H1 (cell line): ENCODE measurements around the gene CFAP161. TPM values are rescaled to one million over a fixed set of nuclear protein-coding genes. Genes with fewer than 3 reads are reported as not detected.

ENCODE experiments used
- CTCF ChIA-PET: fragments of 300-600 bp; sonication (Branson Sonifier 250); formaldehyde crosslinking; loops from one replicate; lab custom pipeline; 2021; ENCODE audit not compliant: partially characterized antibody; lab: Charles Lee
- POLR2A ChIA-PET: fragments of 300-600 bp; sonication (Branson Sonifier 250); formaldehyde crosslinking; loops from one replicate; lab custom pipeline; 2021; ENCODE audit warnings: inconsistent platforms; ENCODE audit not compliant: partially characterized antibody; lab: Charles Lee
- DNase-seq, 2 experiments: peaks; one replicate each; pipeline versions ENCODE4 v3.0.0 to v3.0.0-alpha.2; 2010 to 2022; ENCODE audit warnings: low spot score in 2 of 2, low read depth in 1 of 2, mixed read lengths in 1 of 2
- FAIRE-seq: peaks from 2 replicates; lab custom pipeline; 2011; peaks lifted over from hg19 to GRCh38; lab: Jason Lieb, UNC
- H2AFZ ChIP-seq: 2 replicates; pipeline ENCODE4 v1.8.1; 2012; ENCODE audit warnings: low read length, inconsistent platforms
- H2AK5ac ChIP-seq: 2 replicates; pipeline ENCODE4 v1.6.1; 2013; ENCODE audit warnings: low read depth, low read length
- H2BK120ac ChIP-seq: replicated peaks from 2 replicates; pipeline ENCODE3; 2013; ENCODE audit warnings: low read depth, low read length, inconsistent platforms
- H2BK12ac ChIP-seq: 2 replicates; pipeline ENCODE4 v1.6.1; 2013; ENCODE audit warnings: low read depth, low read length
- H2BK15ac ChIP-seq: 2 replicates; pipeline ENCODE4 v1.6.1; 2013; ENCODE audit warnings: low read length
- H2BK20ac ChIP-seq: 2 replicates; pipeline ENCODE4 v1.6.1; 2013; ENCODE audit warnings: low read length
- H2BK5ac ChIP-seq: 2 replicates; pipeline ENCODE4 v1.6.1; 2013; ENCODE audit warnings: low read depth, low read length
- H3K14ac ChIP-seq: 2 replicates; pipeline ENCODE4 v1.6.1; 2013; ENCODE audit warnings: inconsistent platforms; ENCODE audit not compliant: insufficient read length
- H3K18ac ChIP-seq: 2 replicates; pipeline ENCODE4 v1.6.1; 2013; ENCODE audit warnings: low read length; ENCODE audit errors: extremely low read depth
- H3K23ac ChIP-seq: 2 replicates; pipeline ENCODE4 v1.6.1; 2013; ENCODE audit warnings: inconsistent platforms; ENCODE audit not compliant: insufficient read length
- H3K23me2 ChIP-seq: 2 replicates; pipeline ENCODE4 v1.6.1; 2013; ENCODE audit warnings: low read depth, low read length
- H3K27ac ChIP-seq: 2 replicates; pipeline ENCODE4 v1.6.1; 2011; ENCODE audit warnings: low read depth, low read length, inconsistent platforms
- H3K27me3 ChIP-seq, 4 experiments: replicated peaks in 1 of 4; 1 replicate in 1 of 4; 2 replicates in 3 of 4; pipeline versions ENCODE4 v1.6.1 to v1.8.1; 2011 to 2013; ENCODE audit warnings: low read length in 3 of 4, mild to moderate bottlenecking in 3 of 4, inconsistent platforms in 2 of 4, mixed read lengths in 2 of 4, moderate library complexity in 1 of 4; ENCODE audit not compliant: control insufficient read depth in 3 of 4, insufficient read depth in 3 of 4; ENCODE audit errors: extremely low read depth in 1 of 4
- H3K36me3 ChIP-seq, 4 experiments: 2 replicates each; pipeline versions ENCODE4 v1.6.1 to v1.8.1; 2011 to 2013; ENCODE audit warnings: mild to moderate bottlenecking in 4 of 4, low read length in 3 of 4, moderate library complexity in 2 of 4, control low read depth in 1 of 4, inconsistent platforms in 1 of 4; ENCODE audit not compliant: insufficient read depth in 4 of 4, control insufficient read depth in 2 of 4
- H3K4ac ChIP-seq: replicated peaks from 2 replicates; pipeline ENCODE3; 2013; ENCODE audit warnings: low read length, low read depth, mixed read lengths, inconsistent platforms; ENCODE audit not compliant: insufficient read length
- H3K4me1 ChIP-seq, 4 experiments: replicated peaks in 1 of 4; 1 replicate in 1 of 4; 2 replicates in 3 of 4; pipeline versions ENCODE4 v1.6.1 to v1.8.1; 2011 to 2013; ENCODE audit warnings: low read length in 3 of 4, inconsistent platforms in 2 of 4, mixed read lengths in 1 of 4; ENCODE audit not compliant: insufficient read depth in 4 of 4, control insufficient read depth in 3 of 4
- H3K4me2 ChIP-seq, 2 experiments: 2 replicates each; pipeline versions ENCODE4 v1.6.1 to v1.8.1; 2011 to 2013; ENCODE audit warnings: low read depth in 2 of 2, low read length in 2 of 2, control low read depth in 1 of 2, inconsistent platforms in 1 of 2, mild to moderate bottlenecking in 1 of 2; ENCODE audit not compliant: insufficient read depth in 1 of 2
- H3K4me3 ChIP-seq, 4 experiments: fragments of 200-600, 300-600 bp in 1 of 4; sonication (generic), shearing (Covaris generic), sonication (Bioruptor Twin) in 1 of 4; 2 replicates each; pipeline versions ENCODE4 v1.5.1 to v1.8.1; 2011 to 2016; ENCODE audit warnings: low read length in 4 of 4, low read depth in 3 of 4, control low read depth in 2 of 4, inconsistent platforms in 2 of 4, mild to moderate bottlenecking in 2 of 4, mixed read lengths in 1 of 4, moderate library complexity in 1 of 4; ENCODE audit not compliant: insufficient read depth in 2 of 4; ENCODE audit errors: extremely low read depth in 1 of 4
- H3K56ac ChIP-seq: replicated peaks from 2 replicates; pipeline ENCODE3; 2013; ENCODE audit warnings: low read depth, mild to moderate bottlenecking, mixed read lengths, low read length, inconsistent platforms; ENCODE audit not compliant: insufficient read length
- H3K79me1 ChIP-seq: 2 replicates; pipeline ENCODE4 v1.6.1; 2013; ENCODE audit warnings: low read depth, low read length, control low read depth
- H3K79me2 ChIP-seq, 2 experiments: 2 replicates each; pipeline versions ENCODE4 v1.6.1 to v1.8.1; 2012 to 2013; ENCODE audit warnings: low read length in 2 of 2, mild to moderate bottlenecking in 2 of 2, inconsistent platforms in 1 of 2; ENCODE audit not compliant: insufficient read depth in 2 of 2, control insufficient read depth in 1 of 2
- H3K9ac ChIP-seq, 4 experiments: replicated peaks in 1 of 4; 1 replicate in 1 of 4; 2 replicates in 3 of 4; pipeline versions ENCODE4 v1.6.1 to v1.8.1; 2011 to 2013; ENCODE audit warnings: low read depth in 3 of 4, low read length in 3 of 4, control low read depth in 2 of 4, mild to moderate bottlenecking in 2 of 4, moderate library complexity in 2 of 4, inconsistent platforms in 1 of 4; ENCODE audit errors: extremely low read depth in 1 of 4
- H3K9me3 ChIP-seq, 2 experiments: 2 replicates each; pipeline versions ENCODE4 v1.6.1 to v1.8.1; 2012 to 2013; ENCODE audit warnings: mild to moderate bottlenecking in 2 of 2, moderate library complexity in 2 of 2, control low read depth in 1 of 2, inconsistent platforms in 1 of 2, low read depth in 1 of 2, low read length in 1 of 2, mixed read lengths in 1 of 2; ENCODE audit not compliant: insufficient read depth in 2 of 2
- H4K20me1 ChIP-seq, 2 experiments: replicated peaks in 1 of 2; 2 replicates each; pipeline versions ENCODE3 to v1.8.1; 2011 to 2013; ENCODE audit warnings: inconsistent platforms in 2 of 2, low read length in 2 of 2, mild to moderate bottlenecking in 1 of 2; ENCODE audit not compliant: insufficient read depth in 2 of 2, control insufficient read depth in 1 of 2
- H4K5ac ChIP-seq: 2 replicates; pipeline ENCODE4 v1.6.1; 2013; ENCODE audit warnings: low read length, low read depth, mixed read lengths, inconsistent platforms; ENCODE audit not compliant: insufficient read length
- H4K8ac ChIP-seq: 2 replicates; pipeline ENCODE4 v1.8.0; 2013; ENCODE audit warnings: mild to moderate bottlenecking, moderate library complexity, low read length, inconsistent platforms; ENCODE audit not compliant: insufficient read depth; ENCODE audit errors: extremely low read depth
- H4K91ac ChIP-seq: replicated peaks from 2 replicates; pipeline ENCODE3; 2013; ENCODE audit warnings: low read length, mixed read lengths, inconsistent platforms; ENCODE audit not compliant: insufficient read length
- CBX8 ChIP-seq: fragments of 300-800, 300-1000 bp; sonication (generic); IDR thresholded peaks from 2 replicates; pipeline ENCODE4 v1.7.1; 2016; ENCODE audit warnings: low read depth, low read length, borderline replicate concordance
- EGR1 ChIP-seq: IDR thresholded peaks from 2 replicates; pipeline ENCODE4 v1.6.1; 2011; ENCODE audit warnings: low read depth, low read length, borderline replicate concordance
- FOSL1 ChIP-seq: IDR thresholded peaks from 2 replicates; pipeline ENCODE4 v1.6.1; 2011; ENCODE audit warnings: mild to moderate bottlenecking, low read depth, low read length, moderate library complexity; ENCODE audit not compliant: insufficient read depth
- GTF2F1 ChIP-seq: IDR thresholded peaks from 2 replicates; pipeline ENCODE4 v1.6.1; 2012; ENCODE audit warnings: low read depth, low read length, improper control_type of control experiment, borderline replicate concordance
- SIRT6 ChIP-seq: IDR thresholded peaks from one replicate; pipeline ENCODE4 v1.7.1; 2012; ENCODE audit warnings: low read length, inconsistent platforms
- WGBS, 2 experiments: shearing (Covaris generic) in 1 of 2; methylation state at CpG; one replicate each; pipeline versions ENCODE4 v1.1.6 to v1.1.7; 2013 to 2015; ENCODE audit warnings: low lambda C conversion rate in 2 of 2, mixed read lengths in 2 of 2, inconsistent platforms in 1 of 2, low coverage in 1 of 2, missing lambda C conversion rate in 1 of 2; ENCODE audit not compliant: insufficient replicate concordance in 2 of 2, insufficient coverage in 1 of 2, insufficient read length in 1 of 2; ENCODE audit errors: extremely low coverage in 1 of 2, missing lambda C conversion rate in 1 of 2; 5-methylcytosine and 5-hydroxymethylcytosine counted together
- polyA plus RNA-seq, 7 experiments: library from polyadenylated mRNA; depleted of rRNA in 3 of 7; stranded (reverse) in 5 of 7; unstranded in 2 of 7; fragments of >200 nt in 5 of 7; fragments of 200-250 nt in 2 of 7; gene quantifications; 1 replicate in 5 of 7; 2 replicates in 1 of 7; 4 replicates in 1 of 7; pipeline versions ENCODE4 v1.2.1 to v1.2.3, GENCODE V29; 2011 to 2013; ENCODE audit warnings: missing spikeins in 2 of 7, mixed read lengths in 2 of 7
- total RNA-seq: library from RNA; stranded (reverse); fragmentation: NEBNext Ultra II Directional; extraction: Animal tissue kit (Norgen Biotek cat#: 25700); gene quantifications from 2 replicates; pipeline ENCODE4 v1.2.1, GENCODE V29; 2021
- TF ChIP-seq, protein P1 (sequence below): IDR thresholded peaks from 2 replicates; pipeline ENCODE4 v1.6.1; 2012; ENCODE audit warnings: inconsistent platforms

Gene CFAP161
- total and polyA plus RNA-seq, 2 of the 8 experiments (the other 6 are each of a cell fraction or from before 2014, with no cell fraction given), result 0.05 TPM; not detected in 1

GRCh38 chr15:81115054-81115939 is 18.8 kb upstream of the CFAP161 start:
- no peak overlapping the region for H2BK12ac ChIP-seq
- H2BK20ac ChIP-seq, result no peak overlapping the region
- H3K4me2 ChIP-seq, result no peak overlapping the region
- no peak overlapping the region for H2AK5ac ChIP-seq
- no peak overlapping the region for H3K56ac ChIP-seq
- H4K8ac ChIP-seq, result no peak overlapping the region
- H3K23ac ChIP-seq, result no peak overlapping the region
- CTCF ChIA-PET, result interaction anchor here (0.6 to 5.9 kb wide), 4 partner anchors 7 to 151 kb away, joined by 3 to 40 read pairs (median 7); no protein-coding TSS in a partner anchor
- no peak overlapping the region for H3K27ac ChIP-seq
- no peak overlapping the region for H2BK5ac ChIP-seq
- POLR2A ChIA-PET, result no interaction called here
- 0 out of 4 replicates have a peak, but pooled peaks cover 3 to 4% of the 10 kb centered on the region in 2 experiments for H3K9me3 ChIP-seq
- H3K4me3 ChIP-seq, result no peak overlapping the region
- peaks cover 0 to 3% (median 0%) of the 10 kb centered on the region in 4 experiments; a peak in 1 of 7 replicates for H3K27me3 ChIP-seq
- no peak overlapping the region for H2BK15ac ChIP-seq
- no peak overlapping the region for H3K4ac ChIP-seq
- H3K9ac ChIP-seq, result no peak overlapping the region
- H3K79me1 ChIP-seq, result no peaks in the 10 kb centered on the region
- no peak overlapping the region for H3K18ac ChIP-seq
- H3K23me2 ChIP-seq, result no peaks in the 10 kb centered on the region
- H4K20me1 ChIP-seq, result no peaks in the 10 kb centered on the region
- H4K5ac ChIP-seq, result no peak overlapping the region
- no peak for DNase-seq
- no peak overlapping the region for H4K91ac ChIP-seq
- no peak overlapping the region for H3K14ac ChIP-seq
- no peaks in the 10 kb centered on the region for H3K79me2 ChIP-seq
- H2AFZ ChIP-seq, result no peak overlapping the region
- no peaks in the 10 kb centered on the region for H3K36me3 ChIP-seq
- no peak for TF ChIP-seq SIRT6
- TF ChIP-seq EGR1, result no peak
- TF ChIP-seq, protein P1, sequence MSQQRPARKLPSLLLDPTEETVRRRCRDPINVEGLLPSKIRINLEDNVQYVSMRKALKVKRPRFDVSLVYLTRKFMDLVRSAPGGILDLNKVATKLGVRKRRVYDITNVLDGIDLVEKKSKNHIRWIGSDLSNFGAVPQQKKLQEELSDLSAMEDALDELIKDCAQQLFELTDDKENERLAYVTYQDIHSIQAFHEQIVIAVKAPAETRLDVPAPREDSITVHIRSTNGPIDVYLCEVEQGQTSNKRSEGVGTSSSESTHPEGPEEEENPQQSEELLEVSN, result no peak
- no peak for TF ChIP-seq GTF2F1
- TF ChIP-seq CBX8, result no peak
- TF ChIP-seq FOSL1, result no peak
- WGBS, 2 experiments, result 90% methylated on average over 5 of the region's 5 CpGs; no CpG with 5 or more reads in 1 of the 2 experiments
- H2BK120ac ChIP-seq, result no peak overlapping the region
- FAIRE-seq, result no peak
- H3K4me1 ChIP-seq, result peaks cover 1 to 5% (median 3%) of the 10 kb centered on the region in 4 experiments; a peak in 4 of 7 replicates
